ENCODE results near the gene MAP2K2. TPM values are rescaled to one million over a fixed set of nuclear protein-coding genes. Genes with fewer than 3 reads are reported as not detected.
A peak's percentile ranks its signal among the peaks of the same experiment; 100 is the strongest.

MAP2K2 gene
- total RNA-seq, 1 experiment from 2014 or later = 177 TPM

DNA sequence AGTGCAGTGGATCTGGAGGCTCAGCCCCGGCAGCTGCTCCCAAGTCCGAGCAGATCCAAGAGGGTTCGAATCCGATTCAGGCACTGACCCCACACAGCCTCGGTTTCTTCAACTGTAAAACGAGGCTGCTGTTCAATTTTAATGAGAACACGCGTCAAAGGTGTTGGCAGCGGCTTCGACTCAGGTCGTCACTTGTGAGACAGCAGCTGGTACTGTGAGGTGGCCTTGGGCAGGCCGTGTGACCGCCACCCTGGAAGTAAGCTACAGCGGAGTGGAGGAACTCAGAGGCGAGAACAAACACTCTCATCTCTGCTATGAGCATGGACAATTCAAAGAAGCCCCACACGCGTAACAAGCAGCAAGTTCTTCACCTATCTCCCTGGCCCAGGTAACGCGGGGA is 9.7 kb downstream of the MAP2K2 start (continued):
- TF ChIP-seq, protein P1, sequence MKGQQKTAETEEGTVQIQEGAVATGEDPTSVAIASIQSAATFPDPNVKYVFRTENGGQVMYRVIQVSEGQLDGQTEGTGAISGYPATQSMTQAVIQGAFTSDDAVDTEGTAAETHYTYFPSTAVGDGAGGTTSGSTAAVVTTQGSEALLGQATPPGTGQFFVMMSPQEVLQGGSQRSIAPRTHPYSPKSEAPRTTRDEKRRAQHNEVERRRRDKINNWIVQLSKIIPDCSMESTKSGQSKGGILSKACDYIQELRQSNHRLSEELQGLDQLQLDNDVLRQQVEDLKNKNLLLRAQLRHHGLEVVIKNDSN (CRISPR knock-in tag; IDR thresholded peaks at IDR 0.05) = no peak

DNA sequence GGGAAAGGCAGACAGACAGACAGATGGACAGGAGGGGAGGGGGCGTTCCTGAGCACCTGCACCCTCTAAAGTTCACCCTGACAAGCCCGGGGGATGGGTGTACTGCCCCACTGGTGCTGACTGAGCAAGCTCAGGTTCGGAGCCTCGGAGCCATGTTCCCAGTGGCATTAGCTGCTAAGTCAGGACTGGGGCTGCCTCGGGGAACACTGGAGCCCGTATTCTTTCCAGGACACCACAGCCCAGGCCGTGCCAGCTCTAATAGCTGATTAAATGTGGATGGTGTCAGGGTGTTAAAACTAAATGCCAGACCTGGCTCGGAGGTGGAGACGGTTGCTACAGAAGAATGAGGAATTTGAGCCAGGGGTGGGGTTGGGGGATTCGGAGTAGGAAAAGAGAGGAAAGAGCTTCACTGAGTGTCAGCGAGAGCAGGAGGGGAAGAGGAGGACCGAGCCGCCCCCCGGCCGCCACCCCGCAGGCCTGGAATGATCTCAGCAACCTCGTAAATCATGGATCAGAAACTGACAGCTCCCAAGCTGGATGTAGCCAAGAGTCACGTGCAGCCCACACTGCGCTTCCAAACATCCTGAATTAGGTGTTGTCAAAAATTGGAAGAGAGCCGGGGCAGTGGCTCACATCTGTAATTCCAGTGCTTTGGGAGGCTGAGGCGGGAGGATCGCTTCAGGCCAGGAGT is 10.4 kb downstream of the MAP2K2 start:
- ChIA-PET POLR2A (no interaction called here), CTCF (interaction anchor here (2.6 kb wide), 1 partner anchor 26 kb away, joined by 9 read pairs; no protein-coding TSS in a partner anchor)
- no peaks in the 10 kb centered on the region for H3K4me1 Mint-ChIP-seq
- peaks cover 62% of the 10 kb centered on the region for H3K36me3 Mint-ChIP-seq
- H3K9me3 Mint-ChIP-seq = no peaks in the 10 kb centered on the region
- ATAC-seq = no peak
- DNase-seq (ENCODE audit: low spot score) = no peak
- H3K4me3 Mint-ChIP-seq = no peak overlapping the region
- H3K27me3 Mint-ChIP-seq (ENCODE audit: low read depth) = no peaks in the 10 kb centered on the region
- TF ChIP-seq, protein P2, sequence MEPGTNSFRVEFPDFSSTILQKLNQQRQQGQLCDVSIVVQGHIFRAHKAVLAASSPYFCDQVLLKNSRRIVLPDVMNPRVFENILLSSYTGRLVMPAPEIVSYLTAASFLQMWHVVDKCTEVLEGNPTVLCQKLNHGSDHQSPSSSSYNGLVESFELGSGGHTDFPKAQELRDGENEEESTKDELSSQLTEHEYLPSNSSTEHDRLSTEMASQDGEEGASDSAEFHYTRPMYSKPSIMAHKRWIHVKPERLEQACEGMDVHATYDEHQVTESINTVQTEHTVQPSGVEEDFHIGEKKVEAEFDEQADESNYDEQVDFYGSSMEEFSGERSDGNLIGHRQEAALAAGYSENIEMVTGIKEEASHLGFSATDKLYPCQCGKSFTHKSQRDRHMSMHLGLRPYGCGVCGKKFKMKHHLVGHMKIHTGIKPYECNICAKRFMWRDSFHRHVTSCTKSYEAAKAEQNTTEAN (CRISPR knock-in tag; IDR thresholded peaks at IDR 0.05) = no peak
- TF ChIP-seq, protein P3, sequence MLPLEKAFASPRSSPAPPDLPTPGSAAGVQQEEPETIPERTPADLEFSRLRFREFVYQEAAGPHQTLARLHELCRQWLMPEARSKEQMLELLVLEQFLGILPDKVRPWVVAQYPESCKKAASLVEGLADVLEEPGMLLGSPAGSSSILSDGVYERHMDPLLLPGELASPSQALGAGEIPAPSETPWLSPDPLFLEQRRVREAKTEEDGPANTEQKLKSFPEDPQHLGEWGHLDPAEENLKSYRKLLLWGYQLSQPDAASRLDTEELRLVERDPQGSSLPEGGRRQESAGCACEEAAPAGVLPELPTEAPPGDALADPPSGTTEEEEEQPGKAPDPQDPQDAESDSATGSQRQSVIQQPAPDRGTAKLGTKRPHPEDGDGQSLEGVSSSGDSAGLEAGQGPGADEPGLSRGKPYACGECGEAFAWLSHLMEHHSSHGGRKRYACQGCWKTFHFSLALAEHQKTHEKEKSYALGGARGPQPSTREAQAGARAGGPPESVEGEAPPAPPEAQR (CRISPR knock-in tag; IDR thresholded peaks at IDR 0.05) = no peak
- no peak for TF ChIP-seq NR2C2 (CRISPR knock-in tag; IDR thresholded peaks at IDR 0.05)
- no peak for TF ChIP-seq PRDM15 (CRISPR knock-in tag; IDR thresholded peaks at IDR 0.05)
- TF ChIP-seq FOXJ3 (CRISPR knock-in tag; IDR thresholded peaks at IDR 0.05; ENCODE audit: borderline replicate concordance) = no peak
- TF ChIP-seq RORB (CRISPR knock-in tag; IDR thresholded peaks at IDR 0.05) = no peak
- TF ChIP-seq SMAD3 (CRISPR knock-in tag; IDR thresholded peaks at IDR 0.05; ENCODE audit: borderline replicate concordance) = no peak
- H3K27ac Mint-ChIP-seq = 0 out of 2 replicates have a peak overlapping the region, but pooled peaks have one; percentile 49

- Mint-ChIP-seq H3K4me3 (no peak overlapping the region), H3K4me1 (no peaks in the 10 kb centered on the region), H3K36me3 (peaks cover 65% of the 10 kb centered on the region), H3K27me3 (ENCODE audit: low read depth) (no peaks in the 10 kb centered on the region), H3K9me3 (no peaks in the 10 kb centered on the region), H3K27ac (no peak overlapping the region)
- POLR2A ChIA-PET = interaction anchor here (0.5 kb wide), 1 partner anchor 23 kb away, joined by 4 read pairs; no protein-coding TSS in a partner anchor
- CTCF ChIA-PET = no interaction called here
- no peak for TF ChIP-seq NFYB (CRISPR knock-in tag; conservative IDR thresholded peaks at IDR 0.05; ENCODE audit: low read depth)
- TF ChIP-seq, protein P4, sequence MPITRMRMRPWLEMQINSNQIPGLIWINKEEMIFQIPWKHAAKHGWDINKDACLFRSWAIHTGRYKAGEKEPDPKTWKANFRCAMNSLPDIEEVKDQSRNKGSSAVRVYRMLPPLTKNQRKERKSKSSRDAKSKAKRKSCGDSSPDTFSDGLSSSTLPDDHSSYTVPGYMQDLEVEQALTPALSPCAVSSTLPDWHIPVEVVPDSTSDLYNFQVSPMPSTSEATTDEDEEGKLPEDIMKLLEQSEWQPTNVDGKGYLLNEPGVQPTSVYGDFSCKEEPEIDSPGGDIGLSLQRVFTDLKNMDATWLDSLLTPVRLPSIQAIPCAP (CRISPR knock-in tag; IDR thresholded peaks at IDR 0.05) = no peak
- TF ChIP-seq E2F4 (CRISPR knock-in tag; IDR thresholded peaks at IDR 0.05; ENCODE audit: borderline replicate concordance, low read depth) = no peak
- TF ChIP-seq TP53 (CRISPR knock-in tag; IDR thresholded peaks at IDR 0.05) = no peak
- TF ChIP-seq ZNF263 (CRISPR knock-in tag; IDR thresholded peaks at IDR 0.05; ENCODE audit: low read depth) = no peak
- no peak for TF ChIP-seq ESRRA (CRISPR knock-in tag; IDR thresholded peaks at IDR 0.05; ENCODE audit: borderline replicate concordance)
- no peak for TF ChIP-seq JAZF1 (CRISPR knock-in tag; IDR thresholded peaks at IDR 0.05)
- TF ChIP-seq RELA (CRISPR knock-in tag; IDR thresholded peaks at IDR 0.05; ENCODE audit: borderline replicate concordance) = no peak
- TF ChIP-seq RORB (CRISPR knock-in tag; IDR thresholded peaks at IDR 0.05) = no peak
- ATAC-seq (no peak), DNase-seq (ENCODE audit: low spot score) (no peak)
Measured at GRCh38 chr19:4112367-4112766, 11.6 kb downstream of the MAP2K2 start.
